CD4-positive, alpha-beta T cell treated with Interleukin-21 for 1 hour (primary cell): ENCODE measurements around the gene RGS6.

Experiments used
- DNase-seq: peaks from one replicate; pipeline ENCODE4 v3.0.0-alpha.2; 2020

RGS6 gene

DNA sequence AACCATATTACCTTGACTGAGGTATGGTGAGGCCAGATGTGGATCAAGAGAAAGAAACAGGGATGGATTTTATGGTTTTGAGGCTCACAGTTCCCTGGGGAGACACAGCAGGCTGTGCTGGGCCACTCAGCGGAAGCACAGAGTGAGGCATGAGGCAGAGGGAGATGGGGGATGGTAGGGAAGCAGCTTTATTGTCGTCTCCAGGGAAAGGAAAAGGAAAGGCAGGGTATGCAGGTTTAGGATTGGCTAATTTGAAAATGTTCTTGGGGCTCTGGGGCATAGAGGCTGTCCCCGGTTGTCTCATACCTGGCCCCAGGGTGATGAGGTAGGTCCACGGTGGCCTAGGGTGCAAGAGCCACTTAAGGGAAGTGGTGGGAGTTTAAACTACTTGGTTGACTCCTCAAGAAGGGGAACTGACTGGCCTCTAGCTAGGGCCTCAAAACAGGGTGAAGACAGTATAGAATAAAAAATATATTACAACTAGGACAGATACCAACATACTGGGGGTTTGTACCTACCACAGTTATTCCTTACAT lies 322.8 kb downstream of the RGS6 start:
- no peak for DNase-seq

DNA sequence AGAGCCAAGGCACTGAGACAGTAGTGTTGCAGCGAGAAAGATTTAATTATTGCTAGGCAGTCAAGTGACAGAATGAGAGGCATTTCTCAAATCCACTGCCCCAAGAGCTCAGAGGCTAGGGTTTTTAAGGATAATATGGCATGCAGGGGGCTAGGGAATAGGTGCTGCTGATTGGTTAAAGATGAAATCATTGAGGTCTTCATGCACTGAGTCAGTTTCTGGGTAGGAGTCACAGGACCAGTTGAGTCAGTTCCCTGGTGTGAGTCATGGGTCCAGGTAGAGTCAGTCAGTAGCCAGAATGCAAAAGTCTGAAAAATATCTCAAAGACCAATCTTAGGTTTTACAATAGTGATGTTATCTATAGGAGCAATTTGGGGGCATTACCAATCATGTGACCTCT lies 323.8 kb downstream of the RGS6 start:
- DNase-seq: no peak

DNA sequence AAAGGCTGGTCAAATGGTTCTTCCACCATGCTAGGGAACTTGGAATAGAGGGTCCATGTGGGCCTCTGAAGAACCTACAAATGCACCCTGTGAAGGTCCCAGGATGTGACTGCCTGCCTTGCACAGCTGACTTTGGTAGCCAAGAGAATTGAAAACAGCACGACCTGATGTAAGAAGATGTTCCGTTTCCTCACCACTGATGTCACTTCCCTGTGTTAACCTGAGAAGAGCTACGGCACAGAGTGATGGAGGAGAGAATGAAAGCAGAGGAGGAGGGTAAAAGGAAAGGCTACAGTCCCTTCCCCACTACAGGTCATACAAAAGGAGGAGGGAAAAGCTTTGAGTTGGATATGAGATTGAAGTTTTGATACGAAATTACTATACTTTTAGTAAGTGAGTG lies 328.8 kb downstream of the RGS6 start:
- no peak for DNase-seq

DNA sequence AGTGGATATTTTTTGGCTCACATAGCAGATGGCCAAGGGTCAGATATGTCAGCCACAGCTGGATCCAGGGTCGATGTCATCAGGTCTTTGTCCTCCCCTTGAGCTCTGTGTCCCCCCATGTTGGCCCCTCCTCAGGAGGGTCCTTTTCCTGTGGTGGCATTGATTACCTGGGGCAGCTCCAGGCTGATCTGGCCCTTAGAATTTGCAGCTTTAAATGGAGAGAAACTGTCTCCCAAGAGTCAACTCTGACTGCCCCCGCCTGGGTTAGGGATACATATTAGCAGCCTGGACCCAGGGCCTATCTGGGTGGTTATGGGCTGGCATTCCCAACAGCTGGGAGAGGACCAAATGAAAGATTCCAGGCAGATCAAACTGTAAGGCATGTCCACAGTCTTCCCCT lies 330.5 kb downstream of the RGS6 start:
- DNase-seq: no peak

DNA sequence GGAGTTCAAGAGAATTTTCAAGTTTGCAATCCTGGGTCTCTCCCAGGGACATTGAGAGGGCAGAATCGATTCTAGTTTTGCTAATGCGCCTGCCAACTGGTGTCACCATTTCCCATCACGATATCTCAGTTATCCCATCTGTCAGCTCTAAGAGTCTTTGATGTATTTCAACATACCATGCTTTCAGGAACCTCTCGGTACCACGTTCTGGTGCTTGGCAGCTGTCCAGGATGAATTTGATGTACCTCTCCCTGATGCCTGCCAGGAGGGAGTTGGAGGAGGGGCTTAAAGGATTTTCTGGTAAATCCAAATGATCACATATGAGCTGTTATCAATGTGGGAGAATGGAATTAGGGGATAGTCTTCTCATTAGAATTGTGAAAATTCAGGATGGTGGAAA lies 332.5 kb downstream of the RGS6 start:
- DNase-seq: no peak

DNA sequence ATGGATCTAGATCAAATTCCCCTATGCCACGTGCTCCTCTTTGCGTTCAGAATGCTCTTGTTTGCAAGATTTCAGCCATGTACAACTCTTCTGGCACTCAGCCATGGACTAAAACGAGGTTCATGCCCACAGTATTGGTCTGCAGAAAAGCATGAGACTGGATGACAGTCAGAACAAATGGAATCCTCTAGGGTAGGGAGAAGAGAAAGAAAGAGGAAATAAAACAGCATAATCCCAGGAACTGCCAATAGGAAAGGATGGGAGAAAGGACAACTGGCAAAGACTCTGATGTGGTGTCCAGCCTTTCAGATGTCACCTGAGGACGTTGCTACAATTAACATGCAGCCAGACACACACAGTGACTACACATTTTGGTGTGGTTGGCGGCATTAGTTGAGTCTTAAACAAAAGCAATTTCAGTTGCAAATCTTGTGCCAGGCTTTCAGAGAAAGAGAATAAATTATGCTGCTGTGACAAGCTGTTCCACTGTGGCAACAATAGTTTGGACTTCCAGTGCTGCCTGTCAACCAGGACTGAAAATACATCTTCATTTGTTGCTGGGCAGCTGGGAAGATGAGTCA lies 338.0 kb downstream of the RGS6 start:
- no peak for DNase-seq

DNA sequence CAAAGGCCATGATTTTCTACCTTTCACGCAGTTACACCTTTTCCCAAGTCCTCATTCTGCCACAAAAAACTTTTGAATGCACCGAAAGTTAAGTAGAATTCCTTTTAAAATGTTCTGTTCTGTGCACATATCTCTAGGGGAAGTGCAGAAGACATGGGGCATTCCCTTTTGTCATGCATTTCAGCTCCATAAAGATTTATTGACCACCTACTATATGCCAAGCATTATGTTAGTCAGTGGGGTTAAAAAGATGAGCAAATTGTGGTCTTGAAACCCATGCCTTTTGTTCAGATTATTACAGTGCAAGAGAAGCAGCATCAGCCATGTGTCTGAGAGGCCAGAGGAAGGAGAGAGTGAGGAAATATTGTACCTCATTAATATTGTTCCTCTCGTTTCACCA lies 338.5 kb downstream of the RGS6 start:
- DNase-seq: no peak

DNA sequence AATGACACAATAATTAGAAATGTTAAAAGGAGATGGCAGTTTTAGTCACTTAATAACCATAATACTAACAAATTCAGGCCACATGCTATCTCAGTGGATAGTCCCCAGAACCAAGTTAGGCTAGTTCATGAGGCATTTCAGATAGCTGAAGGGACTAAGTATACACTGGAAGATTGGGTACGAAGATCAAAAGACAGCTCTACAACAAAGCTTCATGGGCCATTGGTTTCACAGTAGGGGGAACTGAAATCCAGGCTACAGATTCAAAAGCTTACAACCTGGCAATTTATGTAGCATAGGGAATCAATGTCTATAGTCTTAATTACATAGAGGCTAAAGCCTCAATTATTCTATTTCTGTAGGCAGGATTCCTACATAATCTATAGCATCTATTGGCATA lies 343.0 kb downstream of the RGS6 start:
- no peak for DNase-seq

DNA sequence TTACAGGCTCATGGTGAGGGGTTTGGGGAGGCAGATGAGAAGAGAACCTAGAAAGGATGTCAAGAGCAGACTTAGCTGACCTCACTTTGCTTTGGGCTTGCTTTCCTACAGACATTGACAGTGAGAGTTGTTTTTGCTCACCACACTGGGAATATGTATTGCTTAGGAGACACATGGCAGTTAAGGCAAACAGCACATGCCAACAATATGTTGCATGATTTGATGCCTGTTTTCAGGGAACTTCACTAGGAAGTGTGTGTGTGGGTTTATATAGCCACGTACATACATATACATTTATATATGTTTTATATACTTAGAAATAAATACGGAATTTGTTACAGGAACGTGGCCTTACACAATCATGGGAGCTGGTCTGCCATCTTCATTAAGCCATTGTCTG lies 346.1 kb downstream of the RGS6 start:
- DNase-seq: no peak

DNA sequence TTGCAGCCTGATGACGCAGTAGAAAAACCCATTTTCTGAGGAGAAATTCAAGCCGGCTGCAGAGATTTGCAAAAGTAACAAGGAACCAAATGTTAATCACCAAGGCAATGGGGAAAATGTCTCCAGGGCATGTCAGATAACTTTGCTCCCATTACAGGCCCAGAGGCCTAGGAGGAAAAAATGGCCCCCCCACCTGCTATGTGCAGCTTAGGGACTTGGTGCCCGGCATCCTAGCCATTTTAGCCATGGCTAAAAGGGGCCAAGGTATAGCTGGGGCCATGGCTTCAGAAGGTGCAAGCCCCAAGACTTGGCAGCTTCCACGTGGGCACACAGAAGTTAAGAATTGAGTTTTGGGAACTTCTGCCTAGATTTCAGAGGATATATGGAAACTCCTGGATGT lies 351.9 kb downstream of the RGS6 start:
- DNase-seq: no peak

DNA sequence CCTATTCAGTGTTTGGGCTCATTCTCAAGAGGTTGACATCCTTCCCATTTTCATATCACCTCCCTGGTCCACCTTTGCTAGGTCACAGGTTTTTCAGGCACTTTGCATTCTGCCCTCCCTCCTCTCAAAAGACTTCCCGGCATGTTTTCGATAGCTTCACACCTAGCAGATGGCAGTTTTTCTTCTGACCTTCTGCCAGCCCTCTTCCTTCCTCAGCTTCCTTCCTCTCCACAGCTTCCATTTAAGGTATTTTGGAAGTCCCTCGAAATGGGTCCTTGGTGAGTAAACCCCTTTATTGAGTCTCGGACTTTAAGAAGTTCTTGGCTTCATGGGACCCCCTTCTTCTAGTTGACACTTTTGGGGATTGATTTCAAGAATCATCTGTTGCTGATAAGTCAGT lies 358.0 kb downstream of the RGS6 start:
- DNase-seq: no peak

DNA sequence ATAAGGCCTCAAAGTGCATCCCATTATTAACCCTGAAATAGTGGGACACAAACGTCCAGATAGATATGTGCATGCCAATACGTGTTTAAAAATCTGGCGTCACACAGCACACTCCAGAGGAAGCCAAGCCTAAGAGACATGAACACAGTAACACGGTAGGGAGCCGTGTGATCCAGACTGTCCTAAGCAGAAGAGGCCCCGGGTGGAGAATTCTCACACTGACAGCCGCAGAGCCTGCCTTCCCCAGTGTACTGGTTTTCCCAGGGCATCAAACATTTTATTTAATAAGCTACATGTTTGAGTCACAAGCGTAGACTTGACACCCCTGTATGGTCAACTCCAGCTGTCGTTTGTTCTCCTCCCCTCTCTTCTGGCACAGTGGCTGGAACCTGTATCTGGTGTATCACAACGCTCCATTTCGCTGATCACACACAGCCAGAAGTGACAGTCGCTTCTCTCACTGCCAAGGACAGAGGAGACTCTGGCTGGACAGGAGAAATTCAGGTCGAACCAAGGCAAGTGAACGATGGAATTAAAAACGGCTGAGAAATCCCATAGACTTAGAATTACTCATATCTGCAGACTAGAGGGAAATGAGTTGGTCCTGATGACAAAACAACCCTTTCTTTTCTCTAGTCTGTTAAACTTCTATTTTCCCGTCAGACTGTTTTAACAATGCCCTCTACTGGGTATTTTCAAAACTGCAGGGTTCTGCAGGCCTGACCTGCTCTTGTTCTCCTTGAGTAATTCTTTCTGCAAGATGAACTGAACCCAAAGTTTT lies 359.9 kb downstream of the RGS6 start:
- DNase-seq: peak; percentile 5

DNA sequence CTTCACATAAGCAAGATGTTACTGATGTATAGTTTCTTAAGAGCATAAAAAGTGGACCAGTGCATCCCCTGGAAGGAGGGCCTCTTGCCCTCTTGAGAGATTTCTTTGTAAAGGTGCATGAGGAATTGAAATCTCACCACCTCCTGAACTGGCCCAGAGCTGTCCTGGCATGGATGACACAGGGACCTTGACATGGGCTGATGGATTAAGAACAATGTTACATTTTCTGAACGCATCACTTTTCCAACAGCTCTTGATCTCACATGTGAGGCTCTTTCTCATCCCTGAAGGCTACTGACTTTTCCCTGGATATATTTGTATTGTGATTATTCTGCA lies 360.4 kb downstream of the RGS6 start:
- DNase-seq: no peak

DNA sequence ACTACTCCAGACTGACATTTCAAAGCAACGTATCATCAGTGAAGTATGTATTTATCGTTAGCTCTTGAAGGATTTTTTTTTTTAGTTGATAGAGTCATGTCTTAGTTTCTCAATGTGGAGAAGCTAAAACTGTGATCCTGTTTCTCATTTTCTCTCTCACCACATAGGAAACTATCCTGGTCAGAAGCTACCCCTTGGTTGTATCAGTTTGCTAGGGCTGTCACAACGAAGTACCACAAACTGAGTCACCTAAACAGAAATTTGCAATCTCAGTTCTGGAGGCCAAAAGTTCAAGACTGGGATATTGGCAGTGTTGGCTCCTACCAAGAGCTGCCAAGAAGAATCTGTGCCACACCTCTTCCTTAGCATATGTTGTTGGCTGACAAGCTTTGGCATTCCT lies 369.1 kb downstream of the RGS6 start:
- no peak for DNase-seq

DNA sequence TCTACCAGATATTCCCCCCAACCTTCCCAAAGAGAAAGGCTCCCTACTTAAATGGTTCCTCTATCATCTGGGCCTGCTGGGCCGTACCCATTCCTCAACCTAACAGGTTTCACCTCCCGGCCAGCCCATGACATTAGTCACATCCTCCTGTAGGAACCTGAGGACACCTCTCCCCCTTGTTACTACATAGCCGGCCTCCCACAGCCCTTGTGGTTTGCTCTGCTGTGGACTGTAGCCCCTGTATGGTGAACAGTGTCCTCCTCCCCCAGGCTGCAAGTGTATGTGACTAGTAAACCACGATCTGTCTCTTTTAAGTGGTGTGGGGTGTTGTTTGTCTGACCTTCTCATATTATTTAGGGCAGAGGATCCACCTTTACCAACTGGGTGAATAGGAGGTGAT lies 371.7 kb downstream of the RGS6 start:
- DNase-seq: no peak

DNA sequence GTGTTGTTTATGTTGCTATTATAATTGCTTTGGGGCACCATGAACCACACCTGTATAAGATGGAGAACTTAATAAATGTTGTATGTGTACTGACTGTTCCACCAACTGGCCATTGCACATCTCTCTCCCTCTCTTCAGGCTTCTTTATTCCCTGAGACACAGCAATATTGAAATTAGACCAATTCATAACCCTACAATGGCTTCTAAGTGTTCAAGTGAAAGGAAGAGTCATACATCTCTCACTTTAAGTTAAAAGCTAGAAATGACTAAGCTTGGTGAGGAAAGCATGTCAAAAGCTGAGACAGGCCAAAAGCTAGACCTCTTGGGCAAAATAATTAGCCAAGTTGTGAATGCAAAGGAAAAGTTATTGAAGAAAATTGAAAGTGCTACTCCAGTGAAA lies 373.3 kb downstream of the RGS6 start:
- no peak for DNase-seq

DNA sequence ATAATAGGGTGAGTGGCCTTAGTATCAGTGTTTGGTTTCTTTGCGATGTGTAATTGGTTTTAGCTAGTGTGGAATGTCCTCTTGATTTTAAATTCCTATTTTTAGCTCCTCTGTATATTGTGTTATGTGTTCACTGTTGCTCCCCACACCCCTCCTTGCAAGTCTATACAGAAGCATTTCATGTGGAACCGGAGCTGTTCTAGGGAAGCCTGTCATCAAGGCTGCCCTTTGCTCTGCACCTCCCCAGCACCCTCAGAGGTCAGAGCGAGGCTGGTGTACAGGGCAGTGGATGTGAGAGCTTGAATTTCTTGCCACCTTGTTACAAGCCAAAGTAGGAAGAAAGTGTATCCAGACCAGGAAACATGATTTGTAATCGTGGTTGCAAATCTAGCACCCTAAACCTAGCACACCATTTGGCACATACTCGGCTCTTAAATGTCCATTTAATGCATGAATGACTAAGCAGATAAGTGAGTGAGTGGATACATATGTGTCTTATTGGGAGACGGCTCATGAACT lies 376.8 kb downstream of the RGS6 start:
- DNase-seq: no peak

DNA sequence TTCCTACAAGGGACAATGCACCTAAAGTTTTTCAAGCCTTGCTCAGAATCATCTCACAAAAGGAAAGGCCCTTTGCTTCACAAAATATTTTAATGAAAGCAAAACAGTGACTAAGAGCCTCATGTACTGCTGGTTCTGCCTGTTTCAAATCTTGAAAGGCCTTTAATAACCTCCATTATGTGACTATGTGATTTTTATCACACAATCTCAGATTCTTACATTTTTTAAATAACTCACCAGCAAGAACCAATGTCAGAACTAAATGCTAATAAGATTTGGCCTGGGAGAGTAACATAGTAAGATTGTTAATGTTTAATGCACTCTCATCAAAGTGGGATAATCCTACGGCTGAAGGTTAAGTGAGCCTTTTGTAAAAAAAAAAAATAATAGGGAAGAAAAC lies 378.9 kb downstream of the RGS6 start:
- DNase-seq: no peak

DNA sequence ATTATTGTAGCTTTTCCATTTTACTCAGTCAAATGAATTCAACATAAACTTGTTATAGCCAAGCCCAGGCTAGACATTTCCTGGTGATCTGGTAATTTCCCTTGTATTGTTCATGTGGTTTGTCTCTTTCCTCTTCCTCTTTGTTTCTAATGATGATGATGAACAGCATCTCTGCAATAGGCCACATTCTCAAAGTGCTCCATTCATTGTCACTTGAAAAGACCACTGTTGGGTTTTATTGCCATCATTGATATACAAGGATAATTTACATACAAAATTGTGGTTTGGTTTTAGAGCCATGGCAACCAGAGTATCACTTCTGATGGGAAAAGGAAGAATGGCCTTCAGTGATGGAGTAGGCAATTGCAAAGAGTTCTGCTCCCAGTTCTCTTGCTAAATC lies 379.3 kb downstream of the RGS6 start:
- DNase-seq: no peak

DNA sequence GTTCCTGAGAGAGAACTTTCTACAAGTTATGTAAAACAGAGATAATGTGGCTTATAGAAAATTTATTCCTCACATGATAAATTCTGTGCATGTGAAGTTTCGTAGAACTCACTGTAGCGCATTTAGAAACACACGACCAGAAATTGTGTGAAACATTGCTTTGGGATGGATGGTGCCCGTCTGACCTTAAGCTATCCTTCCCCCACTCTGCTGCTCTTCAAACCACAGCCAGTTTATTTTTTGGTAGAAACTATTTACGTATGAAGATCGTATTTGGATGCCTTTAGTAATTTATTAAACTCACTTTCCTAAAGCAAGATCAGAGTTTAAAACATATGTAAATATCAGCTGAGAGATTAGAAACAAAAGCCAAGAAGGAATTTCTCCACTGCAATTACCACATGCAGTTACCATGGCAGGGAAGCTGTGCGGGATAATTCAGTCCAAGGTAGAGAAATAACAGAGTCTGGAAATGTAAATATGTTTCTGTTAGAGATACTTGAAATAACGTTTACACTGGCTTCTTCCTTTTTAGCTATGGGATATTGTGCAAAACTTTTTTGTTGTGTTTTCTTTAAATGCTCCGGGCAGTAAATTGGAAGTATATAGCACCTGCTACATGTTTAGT lies 382.7 kb downstream of the RGS6 start:
- DNase-seq: no peak

DNA sequence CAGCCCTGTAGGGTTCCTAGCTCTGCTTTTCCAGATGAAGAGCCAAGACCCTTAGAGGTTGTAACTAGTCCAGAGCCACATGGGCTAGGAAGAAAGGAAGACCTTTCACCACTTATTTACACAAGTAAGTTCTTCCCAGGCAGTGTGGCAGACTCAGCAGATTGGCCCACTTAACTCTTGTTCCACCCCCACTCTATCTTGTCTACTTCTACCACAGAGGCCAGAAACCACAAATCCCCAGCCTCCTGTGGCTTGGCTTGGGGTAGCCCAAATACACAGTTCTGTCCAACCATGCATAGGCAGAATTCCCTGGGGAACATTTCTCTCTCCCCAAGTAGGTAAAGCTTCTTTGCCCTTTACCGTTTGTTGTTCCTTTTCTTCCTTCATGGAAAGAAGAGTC lies 383.5 kb downstream of the RGS6 start:
- no peak for DNase-seq

DNA sequence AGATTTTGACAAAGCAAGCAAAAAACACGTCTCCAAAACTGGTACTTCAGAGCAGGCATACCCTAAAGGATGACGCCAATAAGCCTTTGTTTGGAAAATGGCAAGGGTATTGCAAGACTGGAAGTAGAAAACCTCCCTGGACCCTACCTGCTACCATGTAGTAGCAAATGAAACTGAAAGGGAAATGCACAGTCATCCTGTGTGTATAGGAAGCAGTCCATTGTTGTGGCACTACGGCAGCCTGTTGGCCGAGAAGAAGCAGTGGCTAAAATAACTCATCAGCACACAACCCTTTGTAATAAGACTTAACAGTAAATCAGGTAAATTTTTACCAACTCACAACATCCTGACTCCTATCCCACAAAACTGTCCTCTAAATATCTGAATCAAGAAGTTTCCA lies 386.4 kb downstream of the RGS6 start:
- no peak for DNase-seq

DNA sequence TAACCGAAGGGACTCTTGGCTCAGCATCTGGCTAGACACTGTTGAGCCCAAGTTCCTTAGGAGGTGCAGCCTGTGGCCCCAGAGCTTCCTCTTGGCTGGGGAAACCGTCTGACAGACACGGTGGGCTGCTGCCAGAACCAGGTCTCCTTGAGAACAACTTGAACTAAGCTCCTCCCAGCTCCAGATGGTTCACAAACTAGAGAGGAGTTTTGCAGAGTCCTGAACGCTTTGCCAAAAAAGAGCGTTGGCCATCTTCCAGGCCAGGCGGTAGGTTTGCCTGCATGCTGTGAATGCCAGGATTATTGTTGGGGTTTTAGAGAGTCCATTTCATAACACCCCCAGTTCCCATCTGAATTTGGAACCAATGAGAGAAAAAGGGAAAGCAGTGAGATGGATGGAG lies 399.8 kb downstream of the RGS6 start:
- DNase-seq: no peak

DNA sequence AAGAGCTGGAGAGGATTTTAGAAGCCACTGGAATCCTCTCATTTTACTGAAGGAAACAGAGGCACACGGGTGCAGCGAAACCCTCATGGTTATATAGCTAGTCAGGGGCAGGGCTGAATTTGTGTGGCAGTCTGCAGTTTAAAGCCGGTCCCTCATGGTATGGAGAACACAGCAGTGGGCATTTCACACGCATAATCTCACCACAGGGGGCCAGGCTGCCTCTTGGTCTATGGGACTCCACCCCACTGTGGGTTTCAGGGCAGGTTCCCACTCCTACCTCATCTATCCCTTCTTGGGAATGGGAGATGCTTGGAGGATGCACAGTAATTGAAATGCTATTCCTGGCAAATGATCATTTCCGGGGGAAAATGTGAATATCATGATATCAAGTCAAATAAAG lies 400.6 kb downstream of the RGS6 start:
- no peak for DNase-seq
